Tibial artery (tissue), 4 donors: Measurements from ENCODE around the gene RDH11.

Experiments used
- DNase-seq, 2 donors: peaks; one replicate each; pipeline ENCODE4 v3.0.0-alpha.2; 2019
- H3K27ac ChIP-seq, 2 donors: fragments of 200-600 bp; sonication (generic) in 1 of 2; 1 replicate in 1 of 2; 2 replicates in 1 of 2; pipeline ENCODE4 v1.5.1; 2018 to 2019; ENCODE audit warnings: mild to moderate bottlenecking in 1 of 2
- H3K27me3 ChIP-seq, 2 donors: fragments of 200-600 bp; sonication (generic) in 1 of 2; one replicate each; pipeline versions ENCODE4 v1.5.1 to v1.6.0; 2016 to 2019
- H3K36me3 ChIP-seq, 3 donors: fragments of 200-600 bp; sonication (generic) in 2 of 3; one replicate each; pipeline ENCODE4 v1.5.1; 2016 to 2019; ENCODE audit warnings: mild to moderate bottlenecking in 2 of 3
- H3K4me1 ChIP-seq, 4 donors: fragments of 200-600 bp; sonication (generic) in 2 of 4; 1 replicate in 3 of 4; 2 replicates in 1 of 4; pipeline ENCODE4 v1.5.1; 2016 to 2019
- H3K4me3 ChIP-seq, 2 donors: fragments of 200-600 bp; sonication (generic) in 1 of 2; 1 replicate in 1 of 2; 2 replicates in 1 of 2; pipeline ENCODE4 v1.5.1; 2018 to 2019; ENCODE audit warnings: mild to moderate bottlenecking in 2 of 2
- H3K9me3 ChIP-seq, 3 donors: fragments of 200-600 bp; sonication (generic) in 1 of 3; one replicate each; pipeline ENCODE4 v1.5.1; 2016 to 2019
- intact Hi-C: fragments of 100-400 bp; cut with DNase I; formaldehyde crosslinking; loops from one replicate; pipeline ENCODE4 v1.15.0; 2023; ENCODE audit warnings: low total_unique reads
- TF ChIP-seq, protein P1 (sequence below), 2 experiments: fragments of 200-600 bp in 1 of 2; fragments of 450-650 bp in 1 of 2; IDR thresholded peaks; one replicate each; pipeline ENCODE4 v1.5.1; 2017 to 2019; ENCODE audit warnings: antibody characterized with exemption in 2 of 2, mild to moderate bottlenecking in 1 of 2, moderate library complexity in 1 of 2

The RDH11 gene, protein sequence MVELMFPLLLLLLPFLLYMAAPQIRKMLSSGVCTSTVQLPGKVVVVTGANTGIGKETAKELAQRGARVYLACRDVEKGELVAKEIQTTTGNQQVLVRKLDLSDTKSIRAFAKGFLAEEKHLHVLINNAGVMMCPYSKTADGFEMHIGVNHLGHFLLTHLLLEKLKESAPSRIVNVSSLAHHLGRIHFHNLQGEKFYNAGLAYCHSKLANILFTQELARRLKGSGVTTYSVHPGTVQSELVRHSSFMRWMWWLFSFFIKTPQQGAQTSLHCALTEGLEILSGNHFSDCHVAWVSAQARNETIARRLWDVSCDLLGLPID

GRCh38 chr14:67695394-67695949 is at the start of gene RDH11:
RDH11 (minus strand) TSS chr14:67695764; CDS start chr14:67695703, 61 bp downstream.
- peaks cover 0 to 18% (median 9%) of the 10 kb centered on the region in 4 donors for H3K4me1 ChIP-seq
- H3K9me3 ChIP-seq, result no peaks in the 10 kb centered on the region
- TF ChIP-seq, protein P1, sequence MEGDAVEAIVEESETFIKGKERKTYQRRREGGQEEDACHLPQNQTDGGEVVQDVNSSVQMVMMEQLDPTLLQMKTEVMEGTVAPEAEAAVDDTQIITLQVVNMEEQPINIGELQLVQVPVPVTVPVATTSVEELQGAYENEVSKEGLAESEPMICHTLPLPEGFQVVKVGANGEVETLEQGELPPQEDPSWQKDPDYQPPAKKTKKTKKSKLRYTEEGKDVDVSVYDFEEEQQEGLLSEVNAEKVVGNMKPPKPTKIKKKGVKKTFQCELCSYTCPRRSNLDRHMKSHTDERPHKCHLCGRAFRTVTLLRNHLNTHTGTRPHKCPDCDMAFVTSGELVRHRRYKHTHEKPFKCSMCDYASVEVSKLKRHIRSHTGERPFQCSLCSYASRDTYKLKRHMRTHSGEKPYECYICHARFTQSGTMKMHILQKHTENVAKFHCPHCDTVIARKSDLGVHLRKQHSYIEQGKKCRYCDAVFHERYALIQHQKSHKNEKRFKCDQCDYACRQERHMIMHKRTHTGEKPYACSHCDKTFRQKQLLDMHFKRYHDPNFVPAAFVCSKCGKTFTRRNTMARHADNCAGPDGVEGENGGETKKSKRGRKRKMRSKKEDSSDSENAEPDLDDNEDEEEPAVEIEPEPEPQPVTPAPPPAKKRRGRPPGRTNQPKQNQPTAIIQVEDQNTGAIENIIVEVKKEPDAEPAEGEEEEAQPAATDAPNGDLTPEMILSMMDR (IDR thresholded peaks at IDR 0.05), result no peak
- intact Hi-C loops, result no loop called here
- H3K4me3 ChIP-seq, result peak within 1 kb of the TSS; percentile 74 to 94
- peak; percentile 87 to 92 for DNase-seq
- H3K36me3 ChIP-seq, result peaks cover 0 to 21% (median 12%) of the 10 kb centered on the region in 3 donors
- H3K27me3 ChIP-seq, result no peaks in the 10 kb centered on the region
- peak within 1 kb of the TSS; percentile 82 to 84 for H3K27ac ChIP-seq

- H3K4me1 ChIP-seq, result peaks cover 0 to 7% (median 0%) of the 10 kb centered on the region in 4 donors
- DNase-seq, result no peak
- H3K36me3 ChIP-seq, result peaks cover 8 to 28% (median 12%) of the 10 kb centered on the region in 3 donors
- intact Hi-C loops, result no loop called here
- H3K4me3 ChIP-seq, result no peak overlapping the region
- no peaks in the 10 kb centered on the region for H3K27me3 ChIP-seq
- no peak overlapping the region for H3K27ac ChIP-seq
- TF ChIP-seq, protein P1 (IDR thresholded peaks at IDR 0.05), result no peak
- no peaks in the 10 kb centered on the region for H3K9me3 ChIP-seq
Measured at GRCh38 chr14:67744046-67744445, 48.5 kb upstream of the RDH11 start.

DNA sequence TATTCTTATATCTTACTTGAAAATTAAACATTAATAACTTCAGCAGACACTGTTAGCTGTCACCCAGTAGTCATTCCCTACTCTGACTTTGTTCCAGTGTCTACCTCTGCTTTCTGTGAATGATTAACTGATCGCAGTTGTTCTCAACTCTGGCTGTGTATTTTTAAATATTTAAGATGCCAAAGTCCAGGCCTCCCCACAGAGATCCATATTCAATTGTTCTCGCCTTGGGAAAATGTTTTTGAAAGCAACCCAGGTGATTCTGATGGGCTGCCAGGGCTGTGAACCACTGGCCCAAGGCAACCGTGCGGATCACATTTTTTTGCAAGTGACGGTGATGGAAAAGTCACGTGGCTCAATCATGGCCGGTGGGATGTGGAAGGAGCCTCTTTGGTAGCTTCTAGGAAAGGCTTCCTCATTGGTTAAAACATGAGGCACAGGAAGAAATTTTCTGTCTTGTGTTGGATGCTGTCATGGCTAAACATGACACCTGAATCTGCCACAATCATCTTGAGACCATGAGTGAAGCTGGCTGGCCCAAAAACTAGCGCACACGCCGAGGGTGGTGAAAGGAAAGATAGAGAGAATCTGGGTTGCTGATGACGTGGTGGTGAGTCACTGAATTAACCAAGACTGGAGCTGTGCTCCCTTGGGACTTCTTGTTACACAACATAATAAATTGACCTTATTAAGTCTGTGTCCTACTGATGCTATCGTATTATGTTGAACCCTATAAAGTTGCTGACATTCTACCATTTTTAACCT is 43.4 kb upstream of the RDH11 start:
- Histone ChIP-seq H3K27me3 (no peaks in the 10 kb centered on the region), H3K36me3 (no peaks in the 10 kb centered on the region), H3K9me3 (no peaks in the 10 kb centered on the region), H3K27ac (peak overlapping the region in 1 of 2 donors; percentile 36), H3K4me1 (peaks cover 0 to 11% (median 0%) of the 10 kb centered on the region in 4 donors), H3K4me3 (no peak overlapping the region)
- peak; percentile 89 for DNase-seq
- intact Hi-C loops, result no loop called here
- TF ChIP-seq, protein P1 (IDR thresholded peaks at IDR 0.05), result no peak

- Histone ChIP-seq H3K27me3 (no peaks in the 10 kb centered on the region), H3K9me3 (no peaks in the 10 kb centered on the region), H3K27ac (no peak overlapping the region), H3K4me3 (no peak overlapping the region), H3K36me3 (no peaks in the 10 kb centered on the region), H3K4me1 (peaks cover 0 to 11% (median 0%) of the 10 kb centered on the region in 4 donors)
- TF ChIP-seq, protein P1 (IDR thresholded peaks at IDR 0.05), result no peak
- intact Hi-C loops, result no loop called here
- no peak for DNase-seq
Measured at GRCh38 chr14:67736771-67737170, 41.2 kb upstream of the RDH11 start.

DNA sequence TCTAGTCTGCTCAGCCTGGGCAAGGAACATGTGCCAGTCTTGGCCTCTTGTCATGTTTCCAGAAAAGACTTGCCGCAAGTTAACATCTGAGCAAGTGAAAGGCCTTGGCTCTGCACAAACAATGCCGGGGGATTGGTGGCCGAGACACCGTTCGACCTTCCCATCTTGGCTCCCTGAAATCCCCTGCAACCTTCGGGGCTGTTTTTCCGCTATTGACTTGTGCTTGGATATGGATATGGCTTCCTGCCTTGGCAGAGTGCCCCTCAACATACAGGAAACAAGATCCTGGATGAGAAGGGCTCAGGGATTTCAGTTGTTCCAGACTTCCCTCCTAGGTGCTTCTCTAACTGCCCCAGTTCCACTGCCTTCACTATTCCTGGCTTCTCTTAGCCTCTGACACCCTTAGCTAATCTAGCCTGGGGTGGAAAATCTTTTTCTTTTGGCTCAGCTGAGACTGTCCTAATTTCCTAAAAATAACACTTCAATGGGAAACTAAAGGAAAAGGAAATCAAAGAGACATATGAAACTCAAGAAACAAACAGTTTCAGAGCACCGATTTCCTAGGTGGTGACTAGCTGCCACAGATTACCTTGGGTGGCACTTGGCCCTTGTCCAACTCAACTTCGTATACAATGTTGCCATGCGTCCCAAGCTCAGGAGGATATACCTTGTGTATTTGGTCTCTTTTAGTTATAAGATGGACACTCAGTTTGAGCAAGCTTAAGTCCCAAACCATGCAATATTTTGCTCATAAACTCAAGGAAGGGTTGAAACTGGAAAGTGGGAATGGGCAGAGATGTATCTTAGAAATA is 40.0 kb upstream of the RDH11 start:
- H3K27ac ChIP-seq, result no peak overlapping the region
- no peak for DNase-seq
- TF ChIP-seq, protein P1 (IDR thresholded peaks at IDR 0.05), result no peak
- H3K27me3 ChIP-seq, result no peaks in the 10 kb centered on the region
- H3K4me1 ChIP-seq, result peaks cover 0 to 11% (median 0%) of the 10 kb centered on the region in 4 donors
- H3K4me3 ChIP-seq, result no peak overlapping the region
- H3K9me3 ChIP-seq, result no peaks in the 10 kb centered on the region
- intact Hi-C loops, result no loop called here
- no peaks in the 10 kb centered on the region for H3K36me3 ChIP-seq
